CD8-positive, alpha-beta memory T cell (primary cell): Measurements from ENCODE around the gene NUP42. TPM values are rescaled to one million over a fixed set of nuclear protein-coding genes. Genes with fewer than 3 reads are reported as not detected.

Experiments used
- CTCF ChIA-PET: fragments of 350-600 bp; sonication (Branson Sonifier 250); formaldehyde crosslinking; loops from one replicate; lab custom pipeline; 2021; ENCODE audit warnings: antibody characterized with exemption; lab: Charles Lee
- POLR2A ChIA-PET: fragments of 350-600 bp; sonication (Branson Sonifier 250); formaldehyde crosslinking; loops from one replicate; lab custom pipeline; 2021; ENCODE audit warnings: antibody characterized with exemption; lab: Charles Lee
- DNase-seq, 5 donors: peaks; one replicate each; pipeline versions ENCODE4 v3.0.0 to v3.0.0-alpha.2; 2020 to 2022; ENCODE audit warnings: mixed read lengths in 1 of 5
- H3K27ac ChIP-seq: one replicate; pipeline ENCODE4 v1.7.0; 2013; ENCODE audit warnings: low read depth, mild to moderate bottlenecking, low read length, moderate library complexity
- H3K27me3 ChIP-seq: 2 replicates; pipeline ENCODE4 v1.7.0; 2013; ENCODE audit warnings: low read length, mild to moderate bottlenecking; ENCODE audit not compliant: insufficient read depth, poor library complexity, severe bottlenecking
- H3K36me3 ChIP-seq: 2 replicates; pipeline ENCODE4 v1.7.0; 2013; ENCODE audit warnings: mild to moderate bottlenecking, low read length, moderate library complexity; ENCODE audit not compliant: insufficient read depth
- H3K4me1 ChIP-seq: 2 replicates; pipeline ENCODE4 v1.7.0; 2013; ENCODE audit warnings: mild to moderate bottlenecking, low read length, moderate library complexity; ENCODE audit not compliant: insufficient read depth
- H3K4me3 ChIP-seq: 2 replicates; pipeline ENCODE4 v1.7.0; 2013; ENCODE audit warnings: mild to moderate bottlenecking, low read length
- H3K9me3 ChIP-seq: 2 replicates; pipeline ENCODE4 v1.7.0; 2013; ENCODE audit warnings: mild to moderate bottlenecking, low read length
- H3K27ac Mint-ChIP-seq, 8 donors: one replicate each; pipeline ENCODE4 v1.8.0; 2020 to 2021; ENCODE audit warnings: mixed read lengths in 8 of 8, mild to moderate bottlenecking in 6 of 8, inconsistent platforms in 3 of 8, moderate library complexity in 3 of 8
- H3K27me3 Mint-ChIP-seq, 2 donors: one replicate each; pipeline ENCODE4 v1.8.0; 2020 to 2021; ENCODE audit warnings: mixed read lengths in 2 of 2, mild to moderate bottlenecking in 1 of 2, moderate library complexity in 1 of 2
- H3K36me3 Mint-ChIP-seq, 3 donors: one replicate each; pipeline ENCODE4 v1.8.0; 2020 to 2021; ENCODE audit warnings: mixed read lengths in 3 of 3, inconsistent platforms in 1 of 3, mild to moderate bottlenecking in 1 of 3
- H3K4me1 Mint-ChIP-seq, 3 donors: one replicate each; pipeline ENCODE4 v1.8.0; 2020 to 2021; ENCODE audit warnings: mixed read lengths in 3 of 3, inconsistent platforms in 1 of 3, mild to moderate bottlenecking in 1 of 3
- H3K4me3 Mint-ChIP-seq, 7 donors: one replicate each; pipeline ENCODE4 v1.8.0; 2020 to 2021; ENCODE audit warnings: mixed read lengths in 7 of 7, mild to moderate bottlenecking in 6 of 7, moderate library complexity in 4 of 7, inconsistent platforms in 2 of 7
- H3K9me3 Mint-ChIP-seq, 5 donors: one replicate each; pipeline ENCODE4 v1.8.0; 2020 to 2022; ENCODE audit warnings: mixed read lengths in 5 of 5, mild to moderate bottlenecking in 3 of 5, moderate library complexity in 2 of 5, inconsistent platforms in 1 of 5
- polyA plus RNA-seq: library from polyadenylated mRNA; unstranded; fragments of 300-500 nt; fragmentation: Illumina TruSeq; gene quantifications from one replicate; pipeline ENCODE4 v1.2.3, GENCODE V29; 2021
- total RNA-seq, 2 experiments: library from RNA; stranded (reverse); gene quantifications; one replicate each; pipeline ENCODE4 v1.2.3, GENCODE V29; 2021

The NUP42 gene
- total RNA-seq (10 to 100 TPM; 39.5 to 40.1 TPM), polyA plus RNA-seq (39.8 TPM)

- Histone ChIP-seq H3K4me3 (peak within 1 kb of the TSS; percentile 68), H3K9me3 (no peaks in the 10 kb centered on the region), H3K4me1 (peaks cover 28% of the 10 kb centered on the region), H3K27ac (peak within 1 kb of the TSS; percentile 94), H3K27me3 (no peaks in the 10 kb centered on the region), H3K36me3 (peaks cover 3% of the 10 kb centered on the region)
- Mint-ChIP-seq H3K36me3 (peaks cover 0 to 25% (median 3%) of the 10 kb centered on the region in 3 donors), H3K9me3 (peaks cover 0 to 2% (median 0%) of the 10 kb centered on the region in 5 donors), H3K4me1 (peaks cover 37 to 53% (median 48%) of the 10 kb centered on the region in 3 donors), H3K27ac (peak within 1 kb of the TSS; percentile 94 to 100 (median 98)), H3K27me3 (peaks cover 0 to 5% of the 10 kb centered on the region in 2 donors), H3K4me3 (peak within 1 kb of the TSS; percentile 92 to 98 (median 94))
- ChIA-PET CTCF (interaction anchor here (0.9 to 2.2 kb wide), 2 partner anchors 76 to 80 kb away, joined by 3 to 6 read pairs; no protein-coding TSS in a partner anchor), POLR2A (interaction anchor here (0.6 to 1.6 kb wide), 6 partner anchors 12 to 1099 kb away, joined by 3 to 26 read pairs (median 4); partner anchors contain the start of gene KLHL7)
- peak; percentile 91 to 97 (median 94) for DNase-seq
These were observed at the start of gene NUP42 for GRCh38 chr7:23181684-23182553. NUP42 (plus strand) TSS chr7:23182048; CDS start chr7:23182086, 38 bp downstream.

- POLR2A ChIA-PET, result no interaction called here
These were observed 48.1 kb upstream of the NUP42 start for GRCh38 chr7:23133797-23134196.

GRCh38 chr7:23135755-23136154 lies 46.1 kb upstream of the NUP42 start:
- H3K27me3 ChIP-seq, result no peaks in the 10 kb centered on the region
- Mint-ChIP-seq H3K27me3 (no peaks in the 10 kb centered on the region), H3K4me1 (no peaks in the 10 kb centered on the region), H3K9me3 (peaks cover 0 to 4% (median 0%) of the 10 kb centered on the region in 5 donors), H3K4me3 (no peak overlapping the region), H3K36me3 (peaks cover 7 to 14% (median 12%) of the 10 kb centered on the region in 3 donors), H3K27ac (peak overlapping the region in 1 of 8 donors; percentile 2)
- ChIA-PET CTCF (no interaction called here), POLR2A (no interaction called here)
- no peaks in the 10 kb centered on the region for H3K36me3 ChIP-seq
- H3K9me3 ChIP-seq, result no peaks in the 10 kb centered on the region
- no peak overlapping the region for H3K27ac ChIP-seq
- DNase-seq, result no peak
- H3K4me1 ChIP-seq, result no peaks in the 10 kb centered on the region
- H3K4me3 ChIP-seq, result no peak overlapping the region

More at GRCh38 chr7:23133797-23134196, 48.1 kb upstream of the NUP42 start:
- H3K4me3 ChIP-seq, result no peak overlapping the region
- no peak overlapping the region for H3K27ac ChIP-seq
- CTCF ChIA-PET, result no interaction called here
- peaks cover 5 to 22% (median 16%) of the 10 kb centered on the region in 3 donors for H3K36me3 Mint-ChIP-seq
- no peak for DNase-seq
- no peaks in the 10 kb centered on the region for H3K36me3 ChIP-seq
- H3K27ac Mint-ChIP-seq, result no peak overlapping the region
- no peaks in the 10 kb centered on the region for H3K9me3 ChIP-seq
- H3K4me1 Mint-ChIP-seq, result no peaks in the 10 kb centered on the region
- H3K27me3 ChIP-seq, result no peaks in the 10 kb centered on the region
- no peaks in the 10 kb centered on the region for H3K27me3 Mint-ChIP-seq
- H3K4me3 Mint-ChIP-seq, result no peak overlapping the region
- H3K4me1 ChIP-seq, result no peaks in the 10 kb centered on the region
- peaks cover 0 to 4% (median 0%) of the 10 kb centered on the region in 5 donors for H3K9me3 Mint-ChIP-seq

GRCh38 chr7:23136216-23136615 lies 45.6 kb upstream of the NUP42 start:
- H3K27ac ChIP-seq, result no peak overlapping the region
- ChIA-PET CTCF (no interaction called here), POLR2A (interaction anchor here (0.6 kb wide), 1 partner anchor 12 kb away, joined by 3 read pairs; no protein-coding TSS in a partner anchor)
- no peaks in the 10 kb centered on the region for H3K27me3 ChIP-seq
- no peaks in the 10 kb centered on the region for H3K9me3 ChIP-seq
- H3K9me3 Mint-ChIP-seq, result peaks cover 0 to 4% (median 0%) of the 10 kb centered on the region in 5 donors
- peaks cover 12 to 16% (median 14%) of the 10 kb centered on the region in 3 donors for H3K36me3 Mint-ChIP-seq
- no peaks in the 10 kb centered on the region for H3K27me3 Mint-ChIP-seq
- no peaks in the 10 kb centered on the region for H3K36me3 ChIP-seq
- no peak overlapping the region for H3K4me3 Mint-ChIP-seq
- DNase-seq, result no peak
- H3K4me1 ChIP-seq, result no peaks in the 10 kb centered on the region
- no peaks in the 10 kb centered on the region for H3K4me1 Mint-ChIP-seq
- no peak overlapping the region for H3K4me3 ChIP-seq
- H3K27ac Mint-ChIP-seq, result peak overlapping the region in 1 of 8 donors; percentile 6

- POLR2A ChIA-PET, result no interaction called here
- CTCF ChIA-PET, result no interaction called here
- H3K4me1 Mint-ChIP-seq, result no peaks in the 10 kb centered on the region
These were observed 24.2 kb upstream of the NUP42 start for GRCh38 chr7:23157679-23158078.

GRCh38 chr7:23158546-23158945 lies 23.3 kb upstream of the NUP42 start:
- no peak for DNase-seq
- no peak overlapping the region for H3K4me3 ChIP-seq
- Mint-ChIP-seq H3K4me3 (no peak overlapping the region), H3K27ac (no peak overlapping the region), H3K36me3 (peaks cover 10 to 51% (median 21%) of the 10 kb centered on the region in 3 donors), H3K9me3 (no peaks in the 10 kb centered on the region), H3K27me3 (no peaks in the 10 kb centered on the region), H3K4me1 (no peaks in the 10 kb centered on the region)
- ChIA-PET CTCF (no interaction called here), POLR2A (no interaction called here)
- no peaks in the 10 kb centered on the region for H3K27me3 ChIP-seq
- H3K9me3 ChIP-seq, result no peaks in the 10 kb centered on the region
- H3K36me3 ChIP-seq, result peaks cover 7% of the 10 kb centered on the region
- no peak overlapping the region for H3K27ac ChIP-seq
- H3K4me1 ChIP-seq, result no peaks in the 10 kb centered on the region

More at GRCh38 chr7:23157679-23158078, 24.2 kb upstream of the NUP42 start:
- H3K27me3 Mint-ChIP-seq, result no peaks in the 10 kb centered on the region
- H3K27ac ChIP-seq, result no peak overlapping the region
- H3K9me3 ChIP-seq, result no peaks in the 10 kb centered on the region
- H3K36me3 Mint-ChIP-seq, result peaks cover 10 to 59% (median 23%) of the 10 kb centered on the region in 3 donors
- peak overlapping the region in 2 of 8 donors; percentile 17 to 89 for H3K27ac Mint-ChIP-seq
- no peak overlapping the region for H3K4me3 Mint-ChIP-seq
- DNase-seq, result no peak
- peaks cover 7% of the 10 kb centered on the region for H3K36me3 ChIP-seq
- no peaks in the 10 kb centered on the region for H3K27me3 ChIP-seq
- H3K4me3 ChIP-seq, result no peak overlapping the region
- no peaks in the 10 kb centered on the region for H3K9me3 Mint-ChIP-seq
- no peaks in the 10 kb centered on the region for H3K4me1 ChIP-seq

- no peak overlapping the region for H3K4me3 ChIP-seq
- POLR2A ChIA-PET, result no interaction called here
- no peaks in the 10 kb centered on the region for H3K4me1 ChIP-seq
- no peaks in the 10 kb centered on the region for H3K27me3 ChIP-seq
- H3K4me1 Mint-ChIP-seq, result no peaks in the 10 kb centered on the region
- H3K27me3 Mint-ChIP-seq, result no peaks in the 10 kb centered on the region
- CTCF ChIA-PET, result no interaction called here
- H3K36me3 ChIP-seq, result no peaks in the 10 kb centered on the region
- H3K27ac ChIP-seq, result no peak overlapping the region
- no peaks in the 10 kb centered on the region for H3K9me3 Mint-ChIP-seq
- H3K9me3 ChIP-seq, result no peaks in the 10 kb centered on the region
- no peak for DNase-seq
- peaks cover 10 to 34% (median 14%) of the 10 kb centered on the region in 3 donors for H3K36me3 Mint-ChIP-seq
- H3K27ac Mint-ChIP-seq, result no peak overlapping the region
- no peak overlapping the region for H3K4me3 Mint-ChIP-seq
These were observed 20.4 kb upstream of the NUP42 start for GRCh38 chr7:23161482-23161881.

GRCh38 chr7:23164846-23165245 lies 17.0 kb upstream of the NUP42 start:
- Histone ChIP-seq H3K27me3 (no peaks in the 10 kb centered on the region), H3K27ac (no peak overlapping the region), H3K4me3 (no peak overlapping the region), H3K4me1 (no peaks in the 10 kb centered on the region), H3K36me3 (no peaks in the 10 kb centered on the region), H3K9me3 (no peaks in the 10 kb centered on the region)
- no peak overlapping the region for H3K4me3 Mint-ChIP-seq
- ChIA-PET CTCF (interaction anchor here (1.4 kb wide), 1 partner anchor 68 kb away, joined by 3 read pairs; no protein-coding TSS in a partner anchor), POLR2A (no interaction called here)
- no peak for DNase-seq
- no peaks in the 10 kb centered on the region for H3K9me3 Mint-ChIP-seq
- no peak overlapping the region for H3K27ac Mint-ChIP-seq
- H3K36me3 Mint-ChIP-seq, result peaks cover 0 to 19% (median 5%) of the 10 kb centered on the region in 3 donors
- H3K4me1 Mint-ChIP-seq, result no peaks in the 10 kb centered on the region
- H3K27me3 Mint-ChIP-seq, result no peaks in the 10 kb centered on the region
